Peyer's patch (tissue), 4 donors: ENCODE results near the gene OLFM2.

ENCODE experiments used
- CTCF ChIP-seq, 6 experiments: fragments of 450-650 bp in 4 of 6; fragments of 200-600 bp in 2 of 6; sonication (generic) in 1 of 6; IDR thresholded peaks; one replicate each; pipeline ENCODE4 v1.5.1; 2017 to 2019; ENCODE audit warnings: antibody characterized with exemption in 6 of 6, mild to moderate bottlenecking in 3 of 6, moderate library complexity in 1 of 6
- POLR2A ChIP-seq, 2 donors: fragments of 450-650 bp; IDR thresholded peaks; one replicate each; pipeline ENCODE4 v1.5.1; 2017; ENCODE audit warnings: antibody characterized with exemption in 2 of 2, mild to moderate bottlenecking in 2 of 2, moderate library complexity in 2 of 2

- TF ChIP-seq POLR2A (IDR thresholded peaks at IDR 0.05) (no peak), CTCF (IDR thresholded peaks at IDR 0.05) (no peak)
Observed at GRCh38 chr19:9808855-9809824, 127.2 kb downstream of the OLFM2 start.
